Umbilical cord (tissue), 2 donors: ENCODE data around the gene MAP6D1. TPM values are rescaled to one million over a fixed set of nuclear protein-coding genes. Genes with fewer than 3 reads are reported as not detected.

ENCODE experiments used
- DNase-seq: peaks from one replicate; pipeline ENCODE4 v3.0.0-alpha.2; 2015; ENCODE audit warnings: low spot score
- total RNA-seq: library from RNA; depleted of rRNA; stranded (reverse); fragments of >200 nt; gene quantifications from one replicate; pipeline ENCODE4 v1.2.3, GENCODE V29; 2014; ENCODE audit warnings: low replicate concordance; ENCODE audit not compliant: insufficient read depth

The MAP6D1 gene
- 5.8 TPM for total RNA-seq

DNA sequence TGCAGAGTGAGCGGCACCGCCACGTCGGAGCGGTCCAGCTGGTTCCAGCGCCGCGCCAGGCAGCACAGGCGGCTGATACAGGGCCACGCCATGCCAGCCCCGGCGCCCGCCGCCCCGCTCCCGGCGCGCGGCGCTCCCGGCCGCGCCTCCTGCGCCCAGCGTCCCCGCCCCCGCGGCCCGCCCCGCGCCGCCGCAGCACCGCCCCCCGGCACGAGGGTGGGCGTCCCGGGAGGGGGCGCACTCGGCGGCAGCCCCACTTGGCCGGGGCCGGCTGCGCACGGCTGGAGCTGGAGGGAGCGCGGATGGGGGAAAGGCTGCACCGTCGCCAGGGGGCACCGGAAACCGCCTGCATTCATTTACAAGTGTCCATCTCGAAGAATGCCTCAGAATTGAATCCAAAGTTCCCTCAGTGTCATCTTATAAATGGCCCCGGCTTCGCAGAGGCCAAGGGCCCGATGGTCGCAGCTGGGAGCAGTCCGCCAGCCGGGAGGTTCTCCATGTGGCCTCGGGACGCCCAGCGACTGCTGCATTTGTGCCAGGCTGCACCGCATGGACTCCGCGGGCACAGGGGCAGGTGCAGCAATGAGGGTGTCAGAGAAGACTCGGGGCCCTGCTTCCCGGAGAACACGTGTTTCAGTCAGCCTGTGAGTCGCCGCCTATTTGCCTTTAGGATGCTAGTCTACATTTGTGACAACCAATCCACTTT, at the start of gene MAP6D1:
TSS of gene MAP6D1 (minus strand) at position 122 of the 706 bp plus-strand sequence. CDS start at position 92, 30 bp downstream.
- peak; percentile 33 for DNase-seq

- no peak for DNase-seq
Observed at GRCh38 chr3:183873914-183874313, 48.5 kb upstream of the MAP6D1 start.

- DNase-seq: no peak
Observed at GRCh38 chr3:183871541-183871940, 46.2 kb upstream of the MAP6D1 start.

DNA sequence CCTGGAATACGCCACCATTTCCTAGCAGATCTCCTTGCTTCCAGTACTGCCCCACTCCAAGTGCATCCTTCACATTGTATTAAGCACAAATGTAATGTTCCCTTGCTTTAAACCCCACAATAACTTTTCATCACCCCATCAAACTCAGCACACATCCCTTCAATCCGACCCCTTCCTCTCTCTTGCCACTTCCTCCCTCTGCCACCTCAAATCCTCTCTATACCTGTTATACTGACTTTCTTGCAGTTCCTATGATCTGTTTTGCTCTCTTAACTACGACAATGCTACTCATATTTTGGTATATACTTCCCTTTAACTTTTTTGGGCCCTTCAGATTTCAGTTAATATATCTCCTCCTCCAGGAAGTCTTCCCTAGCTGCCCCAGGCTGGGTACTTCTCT, 45.2 kb upstream of the MAP6D1 start:
- no peak for DNase-seq

GRCh38 chr3:183868796-183869195, 43.4 kb upstream of the MAP6D1 start:
- no peak for DNase-seq

GRCh38 chr3:183862610-183863009, 37.2 kb upstream of the MAP6D1 start:
- DNase-seq: no peak

- DNase-seq: no peak
Observed at GRCh38 chr3:183857863-183858262, 32.5 kb upstream of the MAP6D1 start.

DNA sequence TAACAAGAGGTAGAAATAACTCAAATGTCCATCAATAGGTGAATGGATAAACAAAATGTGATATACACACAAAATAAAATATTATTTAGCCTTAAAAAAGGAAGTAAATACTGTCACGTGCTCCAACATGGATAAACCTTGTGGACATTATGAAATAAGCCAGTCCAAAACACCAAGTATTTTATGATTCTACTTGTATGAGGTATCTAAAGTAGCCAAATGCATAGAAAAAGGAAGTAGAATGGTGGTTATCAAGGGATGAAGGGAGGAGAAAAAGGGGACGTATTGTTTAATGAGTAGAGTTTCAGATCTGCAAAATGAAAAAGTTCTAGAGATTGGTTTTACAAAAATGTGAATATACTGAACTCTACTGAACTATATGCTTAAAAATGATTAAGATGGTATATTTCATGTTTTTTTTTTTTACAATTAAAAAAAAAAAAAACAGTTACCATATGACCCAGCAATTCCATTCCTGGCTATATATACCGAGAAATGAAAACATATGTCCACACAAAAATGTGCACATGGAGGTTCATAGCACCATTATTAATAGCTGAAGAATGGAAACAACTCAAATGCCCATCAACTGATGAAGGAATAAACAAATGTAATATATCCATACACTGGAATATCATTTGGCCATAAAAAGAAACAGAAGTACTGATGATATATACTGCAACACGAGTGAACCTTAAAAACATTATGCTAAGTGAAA, 29.1 kb upstream of the MAP6D1 start:
- no peak for DNase-seq

- DNase-seq: no peak
Observed at GRCh38 chr3:183845608-183846288, 20.4 kb upstream of the MAP6D1 start.

- peak; percentile 35 for DNase-seq
Observed at GRCh38 chr3:183845090-183845489, 19.7 kb upstream of the MAP6D1 start.

- peak; percentile 40 for DNase-seq
Observed at GRCh38 chr3:183844606-183845005, 19.2 kb upstream of the MAP6D1 start.

- no peak for DNase-seq
Observed at GRCh38 chr3:183839751-183840150, 14.4 kb upstream of the MAP6D1 start.

GRCh38 chr3:183837894-183838293, 12.5 kb upstream of the MAP6D1 start:
- no peak for DNase-seq

- DNase-seq: no peak
Observed at GRCh38 chr3:183837390-183837789, 12.0 kb upstream of the MAP6D1 start.

DNA sequence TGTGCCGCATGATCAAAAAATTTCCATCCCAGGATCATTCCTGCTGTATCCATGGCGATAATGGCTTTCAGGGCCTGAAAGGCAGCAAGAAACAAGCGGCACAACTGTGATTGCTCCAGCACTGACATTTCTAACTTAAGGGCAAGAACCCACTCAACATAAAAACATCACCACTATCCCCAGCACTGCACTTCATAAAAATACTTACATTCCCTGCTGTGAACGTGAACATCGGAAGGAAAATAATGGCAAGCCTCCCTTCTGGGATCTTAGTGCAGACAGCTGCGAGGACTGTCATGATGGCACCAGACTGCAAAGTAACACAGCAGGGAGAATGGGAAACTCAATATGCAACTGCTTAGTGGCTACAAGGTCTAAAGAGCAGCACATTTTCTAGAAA, 8.1 kb upstream of the MAP6D1 start:
- DNase-seq: no peak

DNA sequence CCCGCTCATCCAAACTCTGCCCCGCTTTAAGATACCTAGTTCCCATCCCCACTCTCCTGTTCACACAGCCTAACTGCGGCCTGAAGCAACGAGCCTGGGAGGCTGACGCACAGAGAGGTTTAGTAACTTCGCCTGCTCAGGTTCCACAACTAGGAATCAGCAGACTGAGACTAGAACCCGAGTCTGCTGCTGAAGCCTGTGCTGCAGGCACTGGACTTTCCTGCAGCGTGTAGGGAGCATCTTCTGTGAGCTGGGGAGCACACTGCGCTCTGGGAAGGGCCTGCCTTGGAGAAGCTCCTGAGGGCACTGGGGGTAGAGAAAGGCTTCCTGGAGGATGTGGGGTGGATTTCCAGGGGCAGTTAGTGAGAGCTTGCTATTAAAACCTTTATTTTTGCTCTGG, 4.8 kb upstream of the MAP6D1 start:
- DNase-seq: no peak

DNA sequence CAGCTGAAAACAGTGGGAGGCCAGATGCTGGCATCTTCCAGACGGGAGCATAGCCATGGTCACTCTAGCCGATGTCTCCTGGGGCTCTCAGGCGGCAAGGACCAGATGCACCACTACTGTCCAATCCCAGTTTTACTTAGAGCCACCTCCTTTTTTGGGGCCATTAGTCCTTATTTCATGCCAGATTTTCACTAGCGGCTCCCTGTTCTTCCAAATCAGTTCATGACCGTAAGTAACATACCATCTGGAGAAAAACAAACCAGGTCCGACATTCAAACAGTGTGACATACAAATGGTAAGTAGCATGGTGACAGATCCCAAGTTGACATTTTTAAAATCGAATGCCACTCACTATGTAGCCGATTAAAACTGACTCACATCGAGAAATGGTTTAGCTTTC, 4.1 kb upstream of the MAP6D1 start:
- no peak for DNase-seq

DNA sequence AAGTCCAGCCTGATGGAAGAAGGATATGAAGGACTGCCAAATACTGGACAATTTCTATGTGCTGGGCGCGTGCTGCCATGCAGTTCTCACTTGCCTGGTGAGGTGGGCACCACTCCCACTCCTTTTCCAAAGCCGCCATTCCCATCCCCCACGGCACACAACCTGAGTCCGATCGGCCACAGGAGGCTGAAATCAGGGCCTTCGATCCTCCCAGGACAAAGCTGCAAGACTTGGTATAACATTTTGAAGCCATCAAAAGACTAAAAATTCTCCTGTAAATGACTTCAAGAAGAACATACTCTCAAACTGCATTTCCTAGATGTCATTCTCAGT, 3.1 kb upstream of the MAP6D1 start:
- DNase-seq: no peak

GRCh38 chr3:183827809-183828537, 2.6 kb upstream of the MAP6D1 start:
- no peak for DNase-seq

DNA sequence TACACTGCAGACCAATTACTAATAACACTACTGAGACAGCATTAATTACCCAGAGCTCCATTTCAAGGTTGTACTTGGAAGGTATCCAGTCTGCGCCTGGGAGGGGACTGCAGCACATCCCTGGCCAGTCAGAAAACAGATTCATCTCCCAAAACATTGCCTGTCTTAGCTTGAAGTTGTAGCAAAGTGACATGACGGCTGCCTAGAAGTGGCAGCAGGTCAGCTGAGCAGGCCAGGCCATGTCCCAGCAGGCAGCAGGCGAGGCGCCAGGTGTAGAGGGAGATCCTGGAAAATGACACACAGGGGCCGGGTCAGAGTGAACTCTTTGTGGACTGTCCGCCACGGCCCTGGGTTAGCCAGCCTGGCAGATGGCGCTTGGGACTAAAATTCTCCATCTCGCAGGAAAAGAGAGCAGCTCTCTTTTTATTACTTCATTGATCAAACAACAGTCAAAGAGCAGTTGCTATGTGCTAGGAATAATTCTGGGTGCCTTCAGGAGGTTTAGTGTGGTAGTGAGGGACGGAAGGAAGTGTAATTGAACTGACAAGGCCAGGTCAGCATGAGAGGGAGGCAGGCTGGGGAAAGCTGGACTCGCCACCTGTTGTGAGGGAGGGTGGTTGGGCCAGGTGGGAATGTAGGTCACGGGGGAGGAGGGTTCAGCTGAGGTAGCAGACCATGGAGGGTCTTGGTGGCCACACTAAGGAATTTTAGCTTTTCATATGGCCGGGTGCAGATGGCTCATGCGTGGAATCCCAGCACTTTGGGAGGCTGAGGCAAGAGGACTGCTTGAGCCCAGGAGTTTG, 1.3 kb upstream of the MAP6D1 start:
- no peak for DNase-seq

- no peak for DNase-seq
Observed at GRCh38 chr3:183824761-183825455, 469 bp downstream of the MAP6D1 start.
